Cardiac muscle cell (in vitro differentiated cells and primary cell): ENCODE measurements around the gene LGALS4. TPM values are rescaled to one million over a fixed set of nuclear protein-coding genes. Genes with fewer than 3 reads are reported as not detected.
"Not testable (repeated sequence)": the region's sequence is repeated elsewhere in the genome, so short reads cannot be mapped to it uniquely, and the experiment has no call there.

Source experiments
- DNase-seq, 2 donors: peaks; one replicate each; pipeline versions ENCODE4 v3.0.0 to v3.0.0-alpha.2; 2010 to 2017; ENCODE audit warnings: low read depth in 1 of 2, low spot score in 1 of 2
- H3K27ac ChIP-seq: fragments of 200-600 bp; sonication (generic); 2 replicates; pipeline ENCODE4 v1.5.1; 2016
- H3K27me3 ChIP-seq: fragments of 200-600 bp; sonication (generic); 2 replicates; pipeline ENCODE4 v1.6.0; 2016; ENCODE audit warnings: control low read depth
- H3K36me3 ChIP-seq: fragments of 200-600 bp; sonication (generic); 2 replicates; pipeline ENCODE4 v1.5.1; 2016; ENCODE audit warnings: control low read depth
- H3K4me1 ChIP-seq: fragments of 200-600 bp; sonication (generic); 2 replicates; pipeline ENCODE4 v1.8.1; 2017; ENCODE audit warnings: low read depth, mild to moderate bottlenecking, mixed run types
- H3K4me3 ChIP-seq: fragments of 200-600 bp; sonication (generic); 2 replicates; pipeline ENCODE4 v1.5.1; 2016; ENCODE audit warnings: mild to moderate bottlenecking
- H3K9me3 ChIP-seq: fragments of 200-600 bp; sonication (generic); 2 replicates; pipeline ENCODE4 v1.5.1; 2017; ENCODE audit warnings: low read depth, mild to moderate bottlenecking, control low read depth
- polyA plus RNA-seq: library from polyadenylated mRNA; unstranded; fragments of >200 nt; fragmentation: Nextera tagmentation; extraction: Ambion mirVana; gene quantifications from 2 replicates; pipeline ENCODE4 v1.2.1, GENCODE V29; 2016
- total RNA-seq: library from RNA; depleted of rRNA; stranded (reverse); fragments of >200 nt; gene quantifications from 2 replicates; pipeline ENCODE4 v1.2.3, GENCODE V29; 2016
- TF ChIP-seq, protein P1 (sequence below): IDR thresholded peaks from 2 replicates; pipeline ENCODE4 v1.5.1; 2012; ENCODE audit warnings: low read depth, mild to moderate bottlenecking, low read length

The LGALS4 gene
- total and polyA plus RNA-seq, 2 experiments from 2014 or later, result 0.50 to 1.0 TPM

DNA sequence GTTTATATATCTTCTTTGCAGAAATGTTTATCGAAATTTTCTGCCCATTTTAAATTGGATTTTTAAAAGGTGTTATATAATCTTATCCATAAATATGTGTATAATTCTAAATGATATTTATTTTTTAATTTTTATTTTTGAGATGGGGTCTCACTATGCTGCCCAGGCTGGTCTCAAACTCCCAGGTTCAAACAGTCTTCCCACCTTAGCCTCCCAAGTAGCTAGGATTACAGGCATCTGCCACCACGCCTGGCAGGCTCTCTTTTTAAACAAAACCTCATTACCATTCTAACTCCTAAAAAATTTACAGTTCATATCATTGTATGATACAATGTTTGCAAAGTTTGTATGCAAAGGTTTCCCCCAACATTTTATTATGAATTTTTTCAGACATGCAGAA, 16.6 kb downstream of the LGALS4 start:
- no peaks in the 10 kb centered on the region for H3K36me3 ChIP-seq
- no peaks in the 10 kb centered on the region for H3K4me1 ChIP-seq
- no peaks in the 10 kb centered on the region for H3K27me3 ChIP-seq
- no peak overlapping the region for H3K4me3 ChIP-seq
- TF ChIP-seq, protein P1, sequence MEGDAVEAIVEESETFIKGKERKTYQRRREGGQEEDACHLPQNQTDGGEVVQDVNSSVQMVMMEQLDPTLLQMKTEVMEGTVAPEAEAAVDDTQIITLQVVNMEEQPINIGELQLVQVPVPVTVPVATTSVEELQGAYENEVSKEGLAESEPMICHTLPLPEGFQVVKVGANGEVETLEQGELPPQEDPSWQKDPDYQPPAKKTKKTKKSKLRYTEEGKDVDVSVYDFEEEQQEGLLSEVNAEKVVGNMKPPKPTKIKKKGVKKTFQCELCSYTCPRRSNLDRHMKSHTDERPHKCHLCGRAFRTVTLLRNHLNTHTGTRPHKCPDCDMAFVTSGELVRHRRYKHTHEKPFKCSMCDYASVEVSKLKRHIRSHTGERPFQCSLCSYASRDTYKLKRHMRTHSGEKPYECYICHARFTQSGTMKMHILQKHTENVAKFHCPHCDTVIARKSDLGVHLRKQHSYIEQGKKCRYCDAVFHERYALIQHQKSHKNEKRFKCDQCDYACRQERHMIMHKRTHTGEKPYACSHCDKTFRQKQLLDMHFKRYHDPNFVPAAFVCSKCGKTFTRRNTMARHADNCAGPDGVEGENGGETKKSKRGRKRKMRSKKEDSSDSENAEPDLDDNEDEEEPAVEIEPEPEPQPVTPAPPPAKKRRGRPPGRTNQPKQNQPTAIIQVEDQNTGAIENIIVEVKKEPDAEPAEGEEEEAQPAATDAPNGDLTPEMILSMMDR, result no peak
- no peaks in the 10 kb centered on the region for H3K9me3 ChIP-seq
- no peak overlapping the region for H3K27ac ChIP-seq
- no peak for DNase-seq

DNA sequence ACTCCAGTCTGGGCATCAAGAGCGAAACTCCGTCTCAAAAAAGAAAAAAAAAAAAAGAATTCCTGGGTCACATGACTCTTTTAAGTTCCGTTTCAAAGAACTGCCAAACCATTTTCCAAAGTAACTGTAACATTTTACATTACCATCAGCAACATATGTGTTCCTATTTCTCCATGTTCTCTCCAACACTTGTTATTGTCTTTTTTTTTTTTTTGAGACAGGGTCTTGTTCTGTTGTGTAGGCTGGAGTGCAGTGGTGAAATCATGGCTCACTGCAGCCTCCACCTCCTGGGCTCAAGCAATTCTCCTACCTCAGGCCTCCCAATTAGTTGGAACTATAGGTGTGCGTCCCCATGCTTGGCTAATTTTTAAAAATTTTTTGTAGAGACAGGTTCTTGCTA, 17.2 kb downstream of the LGALS4 start:
- TF ChIP-seq, protein P1, result no peak

GRCh38 chr19:38793671-38794070, 19.1 kb downstream of the LGALS4 start:
- H3K9me3 ChIP-seq, result no peaks in the 10 kb centered on the region
- no peak overlapping the region for H3K4me3 ChIP-seq
- H3K4me1 ChIP-seq, result no peaks in the 10 kb centered on the region
- no peaks in the 10 kb centered on the region for H3K36me3 ChIP-seq
- DNase-seq, result no peak
- no peaks in the 10 kb centered on the region for H3K27me3 ChIP-seq
- no peak overlapping the region for H3K27ac ChIP-seq
- TF ChIP-seq, protein P1, result no peak

More for the DNA sequence above, 17.2 kb downstream of the LGALS4 start:
- no peak for DNase-seq
- Histone ChIP-seq H3K9me3 (no peaks in the 10 kb centered on the region), H3K36me3 (no peaks in the 10 kb centered on the region), H3K27ac (no peak overlapping the region), H3K4me3 (no peak overlapping the region), H3K4me1 (no peaks in the 10 kb centered on the region), H3K27me3 (no peaks in the 10 kb centered on the region)

DNA sequence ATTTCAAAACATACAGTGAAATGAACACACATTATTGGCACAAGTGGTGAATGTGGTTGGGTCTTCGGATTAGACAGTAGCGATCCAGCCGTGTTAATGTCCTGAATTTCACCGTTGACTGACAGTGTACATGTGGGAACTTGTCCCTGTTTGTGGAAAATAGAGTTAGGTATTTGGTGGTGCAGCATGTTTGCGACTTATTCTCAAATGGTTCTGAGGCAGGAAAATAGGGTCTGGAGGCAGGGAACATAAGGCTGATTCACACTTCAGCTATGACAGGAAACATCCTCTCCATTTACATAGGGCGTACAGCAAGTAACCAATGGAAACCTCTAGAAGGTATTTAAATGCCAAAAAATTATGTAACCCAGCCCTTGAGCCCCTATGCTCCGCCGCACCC, 19.6 kb downstream of the LGALS4 start:
- Histone ChIP-seq H3K27ac (no peak overlapping the region), H3K4me1 (no peaks in the 10 kb centered on the region), H3K27me3 (no peaks in the 10 kb centered on the region), H3K4me3 (no peak overlapping the region), H3K9me3 (no peaks in the 10 kb centered on the region), H3K36me3 (no peaks in the 10 kb centered on the region)
- peak in 1 of 2 donors; percentile 59 for DNase-seq
- TF ChIP-seq, protein P1, result no peak

DNA sequence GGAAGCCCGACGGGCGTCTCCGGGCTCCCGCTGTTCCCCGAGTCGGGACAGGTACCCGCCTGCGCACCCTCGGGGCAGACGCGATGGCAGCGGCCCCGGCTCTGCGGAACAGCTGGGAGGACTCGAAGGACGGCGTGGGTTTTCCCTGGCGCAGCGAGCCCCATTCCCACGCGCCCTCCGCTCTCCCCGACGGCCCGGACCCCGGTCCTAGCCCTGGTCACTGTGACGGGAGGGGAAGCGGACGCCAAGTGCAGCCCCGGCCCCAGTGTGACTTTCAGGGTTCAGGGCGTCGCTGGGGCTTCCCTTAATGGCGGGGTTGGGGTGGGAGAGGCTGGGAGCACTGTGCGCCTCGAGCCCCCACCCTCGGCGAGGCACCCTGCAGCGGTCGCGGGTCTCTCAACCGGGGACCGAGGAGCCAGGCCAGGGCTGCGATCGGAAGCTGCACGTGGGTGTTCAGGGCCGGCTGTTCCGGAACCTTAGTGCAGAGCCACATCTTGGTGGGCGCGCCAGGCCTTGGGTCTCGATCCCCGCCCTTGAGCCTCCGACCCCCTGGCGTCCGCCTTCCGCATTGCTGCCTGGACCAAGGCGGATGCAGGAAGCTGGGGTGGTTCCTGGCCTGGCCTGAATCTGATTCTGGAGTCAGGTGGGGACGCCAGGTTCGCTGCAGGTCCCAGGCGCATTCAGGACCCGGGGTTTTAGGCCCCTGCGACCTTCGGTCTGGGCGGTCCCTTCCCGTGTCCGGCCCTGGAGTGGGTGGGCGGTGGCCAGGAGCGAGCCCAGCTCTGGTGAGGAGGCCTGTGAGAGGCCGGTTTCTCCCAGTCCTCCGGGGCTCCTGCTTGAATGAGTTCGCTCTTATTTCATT, 20.3 kb downstream of the LGALS4 start:
- Histone ChIP-seq H3K27me3 (no peaks in the 10 kb centered on the region), H3K36me3 (no peaks in the 10 kb centered on the region), H3K4me1 (no peaks in the 10 kb centered on the region), H3K9me3 (no peaks in the 10 kb centered on the region), H3K4me3 (no peak overlapping the region), H3K27ac (no peak overlapping the region)
- TF ChIP-seq, protein P1, result peak; percentile 47
- peak in 1 of 2 donors; percentile 64 for DNase-seq

- not testable (repeated sequence) for H3K27me3 ChIP-seq, H3K9me3 ChIP-seq, DNase-seq, H3K27ac ChIP-seq, H3K36me3 ChIP-seq, H3K4me1 ChIP-seq, H3K4me3 ChIP-seq
Measured at GRCh38 chr19:38791451-38792064, 21.2 kb downstream of the LGALS4 start.

GRCh38 chr19:38790507-38791403, 22.0 kb downstream of the LGALS4 start:
- not testable (repeated sequence) for DNase-seq, H3K4me1 ChIP-seq, H3K27ac ChIP-seq, H3K4me3 ChIP-seq, H3K36me3 ChIP-seq, H3K9me3 ChIP-seq, H3K27me3 ChIP-seq
